AG09309 (cell line): ENCODE measurements around the gene RHCE.
"Not testable (repeated sequence)": the region's sequence is repeated elsewhere in the genome, so short reads cannot be mapped to it uniquely, and the experiment has no call there.

Experiments
- DNase-seq: peaks from one replicate; pipeline ENCODE4 v3.0.0-alpha.2; 2010; ENCODE audit warnings: low read depth
- H3K4me3 ChIP-seq: 2 replicates; pipeline ENCODE4 v1.5.1; 2011; ENCODE audit warnings: mild to moderate bottlenecking, low read depth, low read length, moderate library complexity; ENCODE audit not compliant: control insufficient read depth
- CTCF ChIP-seq: IDR thresholded peaks from 2 replicates; pipeline ENCODE4 v1.5.1; 2011; ENCODE audit warnings: mild to moderate bottlenecking, low read depth, low read length, inconsistent platforms; ENCODE audit not compliant: insufficient read depth, control insufficient read depth; ENCODE audit errors: missing control alignments

The RHCE gene

GRCh38 chr1:25369241-25369640 is 51.4 kb downstream of the RHCE start:
- no peak for DNase-seq

GRCh38 chr1:25362634-25363559 is 57.7 kb downstream of the RHCE start:
- DNase-seq = not testable (repeated sequence)

More at GRCh38 chr1:25369241-25369640, 51.4 kb downstream of the RHCE start:
- no peak overlapping the region for H3K4me3 ChIP-seq
- no peak for TF ChIP-seq CTCF

DNA sequence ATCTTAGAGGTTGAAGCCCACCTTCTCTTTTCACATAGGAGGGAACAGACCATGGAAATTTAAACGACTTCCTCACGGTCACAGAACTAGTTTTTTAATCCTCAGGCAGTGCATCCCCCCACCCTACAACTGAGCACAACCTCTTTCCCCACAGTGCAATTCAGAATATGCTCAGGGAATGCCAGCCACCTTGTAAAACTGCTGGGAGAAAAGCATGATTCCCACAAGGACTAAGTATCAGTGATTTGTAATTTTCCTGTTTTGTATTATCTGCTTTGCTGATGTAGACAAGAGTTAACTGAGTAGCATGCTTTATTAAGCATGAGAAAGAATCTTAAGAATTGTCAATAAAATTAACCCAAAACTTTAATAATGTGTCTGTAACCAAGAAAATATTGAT is 58.7 kb downstream of the RHCE start:
- DNase-seq = no peak
- no peak overlapping the region for H3K4me3 ChIP-seq
- TF ChIP-seq CTCF = no peak

More at GRCh38 chr1:25362634-25363559, 57.7 kb downstream of the RHCE start:
- not testable (repeated sequence) for H3K4me3 ChIP-seq

- no peak overlapping the region for H3K4me3 ChIP-seq
- no peak for TF ChIP-seq CTCF
- DNase-seq = no peak
Measured at GRCh38 chr1:25360596-25361581, 59.7 kb downstream of the RHCE start.

GRCh38 chr1:25356848-25357247 is 63.8 kb downstream of the RHCE start:
- no peak for DNase-seq
- no peak for TF ChIP-seq CTCF
- H3K4me3 ChIP-seq = no peak overlapping the region

GRCh38 chr1:25356441-25356840 is 64.2 kb downstream of the RHCE start:
- DNase-seq = no peak
- no peak for TF ChIP-seq CTCF
- no peak overlapping the region for H3K4me3 ChIP-seq
